ENCODE results near the gene AMT.

DNA sequence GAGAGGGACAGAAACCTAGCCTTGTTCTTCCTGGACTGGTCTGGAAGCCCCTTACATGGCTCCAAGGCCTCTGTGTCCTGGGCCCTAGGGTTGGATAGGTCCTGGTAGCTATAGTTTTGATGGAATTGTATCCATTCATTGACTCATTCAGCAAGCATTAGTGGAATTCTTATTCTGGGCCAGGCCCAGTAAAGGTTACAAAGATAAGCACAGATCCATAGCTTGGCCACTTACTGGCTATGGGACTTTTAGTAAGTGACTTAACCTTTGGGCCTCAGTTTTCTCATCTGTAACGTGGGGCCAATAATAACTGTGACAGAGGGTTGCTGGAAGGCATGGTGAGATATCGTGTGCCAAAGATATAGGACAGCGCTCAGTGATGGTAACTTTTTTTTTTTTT, 34.2 kb upstream of the AMT start:
- no peak for TF ChIP-seq CTCF (IDR thresholded peaks at IDR 0.05)
- no peak for TF ChIP-seq POLR2A (IDR thresholded peaks at IDR 0.05)
- no peak for TF ChIP-seq EP300 (IDR thresholded peaks at IDR 0.05)

Measured in tibial nerve (tissue), 4 donors.